Stimulated activated CD4-positive, alpha-beta T cell treated with anti-CD3 and anti-CD28 coated beads, Interleukin-15, amount 100 ng/mL, for 24 hours (primary cell): ENCODE measurements around the gene MRPL53.
"Not testable (repeated sequence)": the region's sequence is repeated elsewhere in the genome, so short reads cannot be mapped to it uniquely, and the experiment has no call there.

Experiments used
- DNase-seq: peaks from one replicate; pipeline ENCODE4 v3.0.0-alpha.2; 2020

MRPL53 gene

DNA sequence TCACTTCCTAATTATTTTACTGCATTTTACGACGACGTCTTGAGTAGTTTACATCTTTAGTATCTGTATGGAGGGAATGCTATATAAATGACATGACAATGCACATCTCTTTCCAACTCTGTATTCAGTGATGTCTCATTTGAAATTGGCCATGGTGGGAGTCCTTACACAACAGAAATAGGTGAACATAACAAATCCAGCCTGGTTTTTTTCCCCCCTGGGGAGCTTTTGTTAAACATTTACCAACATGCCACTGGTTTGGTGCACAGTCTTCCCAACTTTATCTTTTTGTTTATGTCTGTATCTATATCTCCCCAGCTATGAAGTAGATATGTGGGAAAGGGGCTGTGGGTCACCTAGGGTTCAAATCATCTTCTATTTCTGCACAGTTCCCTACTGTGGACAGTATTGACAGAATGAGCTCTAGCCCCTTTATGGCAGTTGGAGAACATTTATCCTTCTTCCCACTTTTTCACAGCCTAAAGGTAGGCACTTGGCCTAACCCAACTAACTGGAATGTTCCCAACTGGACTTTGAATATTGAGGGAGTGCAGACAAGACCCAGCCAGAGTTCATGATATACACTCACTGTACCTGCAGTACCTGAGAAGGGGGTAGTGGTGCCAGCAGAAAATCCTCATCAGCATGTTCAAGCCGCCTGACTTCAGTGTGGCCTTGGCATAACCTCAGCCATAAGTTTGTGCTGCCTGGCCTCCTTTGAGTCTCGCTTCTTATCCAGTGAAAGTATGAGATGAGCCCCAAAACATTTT is 25.1 kb downstream of the MRPL53 start:
- no peak for DNase-seq

DNA sequence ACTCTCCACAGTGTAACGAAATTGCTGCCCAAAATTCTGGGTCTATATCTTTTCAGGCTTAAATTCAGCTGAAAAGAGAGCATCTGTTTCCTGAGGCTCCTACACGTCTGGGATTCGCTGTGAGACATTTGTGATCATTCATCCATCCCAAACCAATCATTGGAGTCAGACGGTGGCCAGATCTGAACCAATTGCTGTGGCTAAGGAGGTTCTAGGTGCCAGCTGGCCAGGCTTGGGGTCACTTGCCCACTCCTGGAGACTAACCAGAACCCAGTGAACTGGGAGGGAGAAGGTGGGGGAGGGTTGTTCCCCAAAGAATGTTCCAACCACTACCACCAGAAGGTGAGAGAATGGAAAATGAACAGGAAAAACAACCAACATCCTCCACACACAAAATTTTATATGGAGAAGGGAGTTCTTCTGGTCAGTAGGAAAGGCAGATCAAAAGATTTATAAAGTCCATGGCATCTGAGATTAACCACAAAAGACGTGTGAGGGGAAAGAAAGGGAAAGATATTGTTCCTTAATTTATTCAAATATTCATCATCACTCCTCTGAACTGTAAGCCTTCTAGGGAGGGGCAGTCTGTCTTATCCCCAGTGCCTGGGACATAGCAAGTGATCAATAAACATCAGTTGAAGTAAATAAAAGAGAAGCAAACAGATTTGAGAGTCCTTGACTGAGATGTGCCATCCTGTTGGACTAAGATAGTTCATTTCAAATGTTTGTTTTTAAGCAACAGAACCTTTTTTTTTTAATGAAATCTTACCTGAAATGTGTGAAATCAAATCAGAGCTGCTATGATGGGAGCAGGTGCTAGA is 27.8 kb downstream of the MRPL53 start:
- DNase-seq, result no peak

DNA sequence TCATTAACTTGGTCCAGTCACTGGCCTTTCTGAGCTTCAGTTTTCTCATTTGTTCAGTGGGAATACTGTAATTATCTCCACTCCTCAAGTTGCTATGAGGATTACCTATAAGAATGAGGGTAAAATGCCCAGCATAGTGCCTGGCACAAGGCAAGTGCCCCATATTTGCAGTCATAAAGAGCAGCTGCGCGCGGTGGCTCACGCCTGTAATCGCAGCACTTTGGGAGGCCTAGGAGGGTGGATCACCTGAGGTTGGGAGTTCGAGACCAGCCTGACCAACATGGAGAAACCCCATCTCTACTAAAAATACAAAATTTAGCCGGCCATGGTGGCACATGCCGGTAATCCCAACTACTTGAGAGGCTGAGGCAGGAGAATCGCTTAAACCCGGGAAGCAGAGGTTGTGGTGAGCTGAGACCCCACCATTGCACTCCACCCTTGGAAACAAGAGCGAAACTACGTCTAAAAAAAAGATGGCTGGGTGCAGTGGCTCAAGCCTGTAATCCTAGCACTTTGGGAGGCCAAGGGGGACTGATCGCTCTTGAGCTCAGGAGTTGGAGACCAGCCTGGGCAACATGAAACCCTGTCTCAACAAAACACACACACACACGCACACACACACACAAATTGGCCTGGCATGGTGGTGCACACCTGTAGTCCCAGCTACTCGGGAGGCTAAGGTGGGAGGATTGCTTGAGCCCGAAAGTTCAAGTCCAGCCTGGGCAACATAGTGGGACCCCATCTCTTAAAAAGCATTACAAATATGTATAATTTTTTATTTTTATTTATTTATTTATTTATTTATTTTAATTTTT is 29.8 kb downstream of the MRPL53 start:
- DNase-seq, result not testable (repeated sequence)

DNA sequence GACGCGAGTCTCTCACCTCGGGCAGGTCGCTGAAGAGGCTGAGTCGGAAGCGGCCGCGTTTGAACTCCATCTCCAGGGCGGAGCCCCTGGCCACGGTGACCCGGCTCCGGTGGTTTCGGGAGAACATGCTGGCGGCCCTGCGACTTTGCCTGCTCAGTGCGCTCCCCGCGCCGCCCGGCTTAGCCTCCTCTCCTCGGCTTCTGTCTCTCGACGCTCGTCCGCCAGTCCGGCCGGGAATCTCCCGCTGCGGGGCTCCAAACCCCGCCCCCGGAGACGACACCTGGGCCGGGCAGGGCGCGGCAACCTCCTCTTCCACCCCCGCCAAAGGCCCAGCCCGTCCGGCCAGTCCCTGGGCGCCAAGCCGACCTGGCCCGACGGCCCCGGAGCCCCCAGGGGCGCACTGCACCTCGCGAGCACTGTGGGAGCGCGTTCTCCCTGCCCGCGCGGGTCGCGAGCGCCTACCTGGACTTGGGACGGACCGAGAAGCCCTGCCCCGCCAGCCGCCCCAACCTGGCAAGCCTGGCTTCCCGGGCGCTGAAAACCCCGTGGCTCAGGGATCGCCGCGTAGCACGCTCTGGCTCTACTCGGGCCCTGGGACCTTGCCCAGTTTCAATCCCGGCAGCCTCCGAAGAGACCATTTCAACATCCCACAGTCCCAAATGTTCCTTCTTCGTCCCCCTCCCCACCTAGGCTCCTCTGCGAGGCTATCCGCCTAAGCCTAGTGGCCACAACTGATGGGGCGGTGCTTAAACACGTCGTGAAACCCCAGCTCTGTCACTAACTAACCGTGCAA is 30.6 kb downstream of the MRPL53 start, which contains the start of gene RTKN:
Gene RTKN, minus strand, starts transcription at position 248 of the 793 bp plus-strand sequence. Its CDS starts 121 bp downstream, at position 127.
- DNase-seq, result peak; percentile 51

DNA sequence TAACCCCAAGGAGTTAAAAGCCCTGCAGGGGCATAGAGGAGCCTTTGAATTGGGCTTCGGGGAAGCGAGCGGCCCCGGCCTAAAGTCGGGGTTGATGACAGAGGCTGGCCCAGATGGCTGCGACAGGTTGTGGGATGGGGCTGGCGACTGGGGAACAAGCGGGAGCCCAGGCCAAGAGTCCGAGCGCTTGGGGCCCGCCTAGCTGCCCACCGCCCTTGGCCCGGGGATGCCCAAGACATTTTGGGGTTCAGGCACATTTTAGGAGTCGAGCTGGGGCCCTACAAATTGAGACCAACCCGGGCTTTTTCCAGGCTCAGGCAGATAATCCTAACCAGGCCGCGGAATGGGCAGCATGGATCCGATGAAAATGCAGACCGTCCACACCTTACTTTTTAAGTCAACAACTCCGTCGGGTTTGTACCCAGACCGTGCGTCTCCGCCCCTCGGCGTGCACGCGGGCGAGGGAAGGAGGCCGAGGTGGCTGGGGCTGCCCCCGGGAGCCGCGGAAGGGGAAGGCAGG is 31.2 kb downstream of the MRPL53 start:
- DNase-seq, result no peak

DNA sequence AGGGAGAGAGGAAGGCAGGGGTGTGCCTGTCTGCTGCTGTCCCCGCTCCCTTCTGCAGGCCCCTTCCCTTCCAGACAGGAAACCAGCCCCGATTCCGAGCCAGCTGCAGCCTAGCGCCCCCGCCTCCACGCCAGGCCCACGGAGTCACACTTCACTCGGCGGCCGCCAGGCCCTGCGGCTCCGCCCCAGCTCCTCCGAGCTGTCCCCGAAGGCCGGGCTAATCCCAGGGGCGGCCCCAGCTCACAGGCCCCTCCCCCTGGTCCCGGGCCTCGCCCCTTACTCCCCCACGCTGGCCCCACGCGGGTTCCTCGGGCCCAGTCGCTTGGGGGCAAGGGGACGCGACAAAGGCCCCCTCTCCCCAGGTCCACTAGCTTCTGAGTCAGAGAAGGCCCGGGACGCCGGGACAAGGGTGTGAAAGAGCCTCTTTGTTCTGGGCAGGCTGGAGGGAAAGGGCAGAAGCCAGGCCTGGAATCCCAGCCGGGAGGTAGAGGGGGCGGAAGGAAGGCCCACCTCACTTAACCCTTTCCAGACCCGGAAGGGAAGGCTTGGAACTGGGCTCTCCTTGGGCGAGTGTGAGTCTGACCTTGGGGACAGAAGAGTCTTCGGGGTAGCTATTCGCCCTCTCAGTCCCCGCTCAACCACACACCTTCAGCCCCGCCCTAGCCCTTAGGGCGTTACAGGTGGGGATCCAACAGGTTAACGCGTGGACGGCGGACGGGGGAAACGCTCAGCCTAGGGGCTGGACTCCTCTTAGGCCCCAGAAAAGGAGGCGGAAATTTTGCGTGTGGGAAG is 31.9 kb downstream of the MRPL53 start:
- DNase-seq, result peak; percentile 76

DNA sequence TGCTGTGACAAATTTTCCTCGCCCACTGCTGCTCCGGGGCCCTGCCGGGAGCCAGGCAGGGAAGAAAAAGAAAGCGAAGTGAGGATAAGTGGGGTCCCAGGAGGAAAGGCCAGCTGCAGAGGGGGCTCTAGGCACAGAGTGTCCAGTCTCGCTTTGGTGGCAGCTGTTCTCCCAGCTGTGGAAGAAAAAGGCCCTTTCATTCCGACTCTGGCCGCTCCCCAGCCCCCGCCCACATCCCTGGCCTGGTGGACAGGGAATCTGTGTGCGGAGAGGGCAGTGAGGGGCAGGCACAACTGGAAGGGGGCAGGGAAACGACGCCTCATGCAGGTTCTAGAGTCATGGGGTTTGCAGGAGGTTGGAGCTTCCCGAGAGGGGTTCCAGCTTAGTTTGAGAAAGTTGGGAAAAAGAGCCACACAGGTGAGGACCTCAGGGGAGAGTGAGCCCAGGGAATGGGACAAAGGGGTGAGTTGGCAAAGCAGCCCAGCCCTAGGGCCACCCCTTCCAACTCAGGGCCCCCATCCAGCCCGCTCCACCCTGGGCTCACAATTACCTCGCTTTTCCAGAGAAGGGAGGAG is 32.6 kb downstream of the MRPL53 start:
- DNase-seq, result no peak

DNA sequence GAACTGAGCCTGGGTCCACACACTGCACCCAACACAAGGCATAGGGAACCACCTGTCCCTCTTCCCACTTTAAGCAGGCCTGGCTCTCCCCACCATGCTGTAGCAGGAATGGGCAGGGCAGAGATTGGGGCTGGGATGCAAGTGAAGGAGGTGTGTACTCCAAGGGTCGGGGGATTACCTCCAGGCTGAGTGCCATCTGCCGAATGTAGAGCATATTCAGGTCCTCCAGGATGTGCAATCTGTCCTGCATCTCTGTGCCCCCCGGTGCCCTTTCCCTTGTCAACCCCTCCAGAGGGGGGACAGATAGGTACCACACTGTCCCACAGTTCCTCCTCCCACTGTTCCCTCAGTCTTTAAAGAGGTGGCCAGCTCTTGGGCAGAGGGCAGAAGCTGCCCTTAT is 33.1 kb downstream of the MRPL53 start:
- no peak for DNase-seq

DNA sequence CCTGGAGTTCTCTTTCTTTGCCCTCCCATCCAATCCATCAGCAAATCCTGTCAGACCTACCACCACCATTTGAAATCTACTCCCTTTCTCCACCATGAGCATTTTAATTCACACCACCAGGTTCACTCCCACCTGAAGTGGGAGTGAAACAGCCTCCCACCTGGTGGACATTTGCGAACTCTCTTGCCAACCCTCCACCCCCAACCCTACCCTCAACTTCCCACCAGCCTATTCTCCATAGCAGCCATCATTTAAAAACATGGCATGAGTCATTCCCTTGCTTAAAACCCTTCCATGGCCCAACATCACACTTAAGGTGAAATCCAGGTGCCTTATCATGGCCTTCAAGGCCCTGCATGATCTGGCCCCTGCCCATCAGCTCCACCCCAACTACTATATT is 34.2 kb downstream of the MRPL53 start:
- DNase-seq, result no peak

DNA sequence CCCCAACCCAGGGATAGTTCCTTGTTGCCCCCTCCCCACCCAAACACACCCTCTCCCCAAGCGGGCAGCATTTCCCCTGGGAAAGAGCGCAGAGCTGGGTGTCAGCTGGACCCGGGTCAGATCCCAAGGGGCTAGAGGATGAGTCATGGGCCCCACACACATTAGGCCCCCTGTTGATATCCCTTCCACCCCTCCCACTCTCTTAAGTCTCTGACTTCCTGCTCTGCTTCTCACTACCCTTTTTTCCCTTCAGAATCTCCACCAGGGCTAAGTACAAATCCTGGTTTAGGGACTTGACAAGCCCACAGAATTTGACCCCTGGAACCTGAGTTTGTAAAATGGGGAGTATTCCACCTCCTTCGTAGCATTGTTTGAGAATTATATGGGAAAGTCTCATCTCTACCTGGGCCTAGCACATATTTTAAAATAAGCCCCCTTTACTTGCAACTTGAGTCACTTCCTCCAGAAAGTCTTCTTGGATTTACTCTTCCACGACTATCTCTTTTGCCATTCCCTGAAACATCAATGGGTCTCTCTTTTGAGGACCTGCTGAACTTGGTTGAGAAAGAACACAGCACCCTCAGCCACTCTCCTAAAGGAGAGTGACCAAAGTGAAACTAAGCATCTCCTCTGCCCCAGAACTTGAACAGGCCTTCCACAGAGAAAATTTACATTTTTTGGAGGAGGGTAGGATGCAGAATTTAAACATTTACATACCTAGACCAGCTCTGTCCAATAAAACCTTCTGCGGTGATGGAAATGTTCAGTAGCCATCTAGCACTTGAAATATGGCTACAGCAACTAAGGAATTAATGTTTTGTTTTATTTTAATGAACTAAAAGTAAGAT is 35.4 kb downstream of the MRPL53 start:
- no peak for DNase-seq

DNA sequence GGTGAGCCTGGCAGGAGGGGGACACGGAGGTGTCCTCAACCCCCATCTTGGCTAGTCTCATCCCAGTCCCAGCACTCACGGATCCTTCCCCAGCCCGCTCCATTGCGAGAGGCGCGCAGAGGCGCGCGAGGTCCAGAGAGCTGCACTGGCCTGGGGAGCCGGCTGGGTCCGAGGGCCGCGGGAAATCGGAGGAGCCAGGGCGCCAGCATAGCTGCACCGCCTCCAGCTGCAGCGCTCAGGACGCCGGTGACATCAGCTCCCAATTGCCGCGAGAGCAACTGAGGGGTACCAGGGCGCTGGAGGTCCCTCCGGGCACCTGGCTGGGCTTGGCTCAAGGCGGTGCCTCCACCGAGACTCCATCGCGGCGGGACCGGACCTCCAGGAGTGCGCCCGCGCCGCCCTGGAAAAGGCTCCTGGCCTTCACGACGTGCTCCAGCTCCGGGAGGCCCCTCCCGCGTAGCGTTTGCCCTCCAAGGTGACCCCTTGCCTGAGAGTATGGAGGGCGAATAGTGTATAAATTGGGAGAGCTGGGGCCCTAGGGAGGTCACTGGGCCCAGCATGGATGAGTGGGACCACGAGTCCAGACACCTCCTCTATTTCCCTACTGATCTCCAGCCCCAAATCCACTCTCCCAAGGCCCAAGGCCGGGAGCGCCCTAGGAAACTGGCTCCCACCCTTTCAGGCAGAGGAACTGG is 36.2 kb downstream of the MRPL53 start:
- no peak for DNase-seq

DNA sequence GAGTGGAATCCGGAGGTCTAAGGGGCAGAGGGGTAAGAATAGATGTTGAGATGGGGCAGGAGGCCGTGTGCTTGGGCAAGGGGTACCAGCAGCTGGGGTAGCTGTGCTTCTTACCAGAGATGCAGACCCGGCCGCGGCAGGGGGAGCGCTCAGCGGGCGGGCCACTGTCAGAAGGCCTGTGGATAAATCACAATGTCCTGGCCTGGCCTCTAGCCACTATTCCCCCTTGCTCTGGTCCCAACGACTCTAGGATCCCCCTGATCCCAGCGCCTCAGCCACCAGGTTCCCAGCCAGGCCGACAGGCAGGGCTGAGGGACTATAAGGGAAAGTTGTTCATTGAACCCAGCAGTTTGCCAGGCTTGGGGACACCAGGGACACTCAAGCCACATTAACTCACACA is 42.0 kb downstream of the MRPL53 start:
- DNase-seq, result no peak

DNA sequence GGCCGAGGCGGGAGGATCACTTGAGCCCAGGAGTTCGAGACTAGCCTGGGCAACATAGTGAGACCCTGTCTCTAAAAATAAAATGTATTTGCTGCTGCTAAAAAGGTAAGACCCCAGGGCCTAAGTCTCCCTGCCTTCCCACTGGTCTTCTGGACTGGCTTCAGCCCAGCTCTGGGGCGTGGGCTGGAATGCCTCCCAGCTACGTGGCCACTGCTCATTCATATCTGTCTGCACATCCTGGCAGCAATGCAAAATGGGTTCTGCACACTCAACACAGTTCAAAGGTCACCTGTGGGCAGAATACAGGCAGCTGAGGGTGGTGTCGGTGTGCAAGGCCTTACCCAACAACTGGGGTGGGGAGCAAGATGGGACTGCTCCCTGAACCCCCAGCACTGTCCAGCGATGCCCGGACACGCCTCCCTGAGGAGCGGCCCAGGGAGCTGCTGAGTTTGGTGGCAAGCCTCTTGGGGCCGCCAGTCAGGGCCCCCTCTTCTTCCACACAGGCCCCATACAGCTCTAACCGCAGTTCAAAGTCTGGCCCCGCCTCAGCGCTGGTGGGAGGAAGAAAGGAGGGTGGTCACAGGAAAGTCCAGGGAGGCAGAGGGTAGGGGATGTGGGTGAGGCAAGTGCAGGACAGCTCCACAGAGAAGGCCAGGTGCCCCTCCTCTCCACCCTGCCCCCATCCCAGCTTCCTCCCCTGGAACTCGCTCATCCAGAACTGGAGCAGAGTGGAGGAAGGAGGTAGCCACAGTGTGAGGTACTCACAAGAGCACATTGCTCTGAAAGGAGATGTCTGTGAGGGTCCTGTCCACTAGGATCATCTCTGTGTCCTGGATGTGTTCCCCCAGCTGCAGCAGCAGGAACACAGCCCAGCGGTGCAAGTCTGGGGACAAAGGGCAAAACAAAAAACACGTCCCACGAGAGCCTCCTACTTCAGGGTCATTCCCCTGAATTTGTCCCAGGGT is 42.7 kb downstream of the MRPL53 start:
- DNase-seq, result no peak

DNA sequence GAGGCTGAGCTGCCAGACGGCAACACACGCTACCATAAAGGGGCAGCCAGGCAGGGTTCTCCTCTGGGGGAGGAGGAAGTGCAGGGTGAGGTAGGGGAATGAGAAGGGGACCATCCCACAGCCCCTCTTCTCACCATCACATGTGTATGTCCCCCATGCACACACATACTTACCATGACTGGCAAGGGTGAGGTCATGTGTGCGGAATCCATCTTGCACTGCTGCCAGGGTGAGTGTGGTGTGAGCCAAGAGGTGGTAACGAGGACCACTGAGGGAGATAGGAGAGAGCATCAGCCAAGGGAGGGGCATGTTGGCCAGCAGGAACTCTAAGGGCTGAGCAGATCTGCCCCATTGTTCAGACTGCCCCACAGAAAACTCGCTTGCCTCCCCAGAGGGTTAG is 43.8 kb downstream of the MRPL53 start:
- DNase-seq, result no peak

DNA sequence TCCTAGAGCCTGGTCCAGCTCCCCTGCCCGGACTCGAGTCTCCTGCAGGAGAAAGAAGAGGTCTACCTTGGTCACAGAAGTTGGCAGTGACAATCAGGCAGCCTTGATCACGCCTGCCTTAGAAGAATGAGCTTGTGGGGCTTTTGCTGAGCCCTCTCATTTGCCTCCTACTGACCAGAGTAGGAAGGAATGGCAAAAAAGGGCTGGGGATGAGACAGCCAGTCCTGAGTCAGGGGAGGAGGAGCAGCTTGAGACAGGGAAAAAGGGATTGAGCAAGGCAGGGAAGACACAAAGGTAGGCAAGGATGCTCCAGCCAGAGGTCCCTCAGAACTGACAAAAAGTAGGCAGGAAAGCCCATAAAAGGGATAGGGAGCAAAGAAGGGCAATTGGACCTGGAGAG is 44.9 kb downstream of the MRPL53 start:
- DNase-seq, result no peak

DNA sequence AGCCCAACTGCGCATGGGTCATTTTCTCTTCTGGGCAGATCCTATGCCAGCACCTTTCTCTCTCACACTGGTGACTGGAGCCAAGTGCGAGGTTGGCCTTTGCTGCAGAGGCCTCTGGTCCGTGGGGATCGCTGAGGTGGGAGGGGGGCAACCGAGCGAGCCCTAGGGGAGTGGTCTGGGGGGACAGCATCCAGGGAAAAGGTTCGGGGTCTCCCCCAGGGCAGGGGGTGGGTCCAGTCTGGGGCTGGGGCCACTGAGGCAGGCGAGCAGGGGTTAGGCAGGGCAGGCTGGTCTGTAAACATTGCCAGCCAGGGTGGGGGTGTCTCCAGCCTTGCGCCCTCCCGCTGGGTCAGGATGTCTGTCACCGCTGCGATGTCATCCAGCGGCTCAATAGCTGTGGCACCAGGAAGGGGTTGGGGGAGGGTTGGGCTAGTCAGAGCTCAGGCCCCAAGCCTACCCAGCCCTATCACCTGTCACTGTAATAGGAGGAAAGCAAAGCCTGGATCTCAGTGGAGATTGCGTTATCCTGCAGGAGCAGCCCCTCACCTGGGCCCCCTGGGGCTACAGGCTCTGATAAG is 46.2 kb downstream of the MRPL53 start:
- DNase-seq, result no peak

DNA sequence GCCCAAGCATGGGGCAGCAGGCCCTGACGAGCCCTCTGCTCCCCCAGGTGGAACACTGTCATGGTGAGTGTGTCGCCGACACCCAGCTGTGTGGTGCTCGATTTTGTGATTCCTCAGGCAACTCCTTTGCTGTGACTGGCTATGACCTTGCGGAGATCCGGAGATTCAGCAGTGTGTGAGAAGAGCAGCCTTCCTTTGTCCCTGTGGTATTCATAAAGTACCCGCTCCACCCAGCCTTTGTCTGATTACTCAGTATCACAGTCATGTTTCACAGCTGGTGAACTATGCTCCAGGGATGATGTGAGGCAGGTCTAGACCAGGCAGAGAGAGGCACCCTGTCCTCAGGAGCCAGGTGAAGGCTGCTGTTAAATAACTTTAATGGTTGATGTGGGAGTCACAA is 47.0 kb downstream of the MRPL53 start:
- no peak for DNase-seq

DNA sequence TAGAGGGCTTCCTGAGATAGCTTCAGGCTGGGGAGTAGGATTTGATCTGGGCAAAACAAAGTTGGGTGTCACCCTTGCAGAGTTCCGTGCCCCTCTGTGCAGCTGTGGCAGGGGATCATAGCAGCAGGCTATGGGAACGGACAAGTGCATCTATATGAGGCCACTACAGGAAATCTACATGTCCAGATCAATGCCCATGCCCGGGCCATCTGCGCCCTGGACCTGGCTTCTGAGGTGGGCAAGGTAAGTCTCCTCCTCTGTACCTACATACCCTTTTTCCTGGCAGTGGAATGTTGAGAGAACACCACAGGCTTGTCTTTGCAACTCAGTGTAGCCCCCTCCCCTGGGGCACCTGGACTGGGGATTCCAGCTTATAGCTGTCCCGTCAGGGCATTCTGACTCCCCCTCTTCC is 47.5 kb downstream of the MRPL53 start:
- DNase-seq, result no peak
